Pons (tissue), 1 donor: Measurements from ENCODE around the gene EPB41L4B.

Experiments used
- DNase-seq: peaks from one replicate; pipeline ENCODE4 v3.0.0-alpha.2; 2016; ENCODE audit warnings: low spot score

The EPB41L4B gene

GRCh38 chr9:109198736-109199382, 122.0 kb downstream of the EPB41L4B start:
- no peak for DNase-seq

GRCh38 chr9:109193974-109194556, 126.8 kb downstream of the EPB41L4B start:
- DNase-seq = no peak

- DNase-seq = no peak
These were observed 128.0 kb downstream of the EPB41L4B start for GRCh38 chr9:109192732-109193361.

- no peak for DNase-seq
These were observed 129.1 kb downstream of the EPB41L4B start for GRCh38 chr9:109191746-109192145.

- no peak for DNase-seq
These were observed 130.7 kb downstream of the EPB41L4B start for GRCh38 chr9:109190151-109190550.

- DNase-seq = no peak
These were observed 133.9 kb downstream of the EPB41L4B start for GRCh38 chr9:109186857-109187520.

- DNase-seq = no peak
These were observed 137.7 kb downstream of the EPB41L4B start for GRCh38 chr9:109182940-109183798.

GRCh38 chr9:109182550-109182939, 138.3 kb downstream of the EPB41L4B start:
- DNase-seq = no peak

GRCh38 chr9:109181284-109181683, 139.6 kb downstream of the EPB41L4B start:
- DNase-seq = no peak

GRCh38 chr9:109179801-109180523, 140.9 kb downstream of the EPB41L4B start:
- peak; percentile 31 for DNase-seq

GRCh38 chr9:109176963-109177362, 143.9 kb downstream of the EPB41L4B start:
- no peak for DNase-seq

GRCh38 chr9:109176386-109176785, 144.5 kb downstream of the EPB41L4B start:
- no peak for DNase-seq

GRCh38 chr9:109172935-109173334, 147.9 kb downstream of the EPB41L4B start:
- no peak for DNase-seq

- DNase-seq = no peak
These were observed 148.9 kb downstream of the EPB41L4B start for GRCh38 chr9:109171926-109172325.

GRCh38 chr9:109168170-109168569, 152.7 kb downstream of the EPB41L4B start:
- no peak for DNase-seq

- DNase-seq = no peak
These were observed 153.1 kb downstream of the EPB41L4B start for GRCh38 chr9:109167716-109168115.

- peak; percentile 13 for DNase-seq
These were observed 153.9 kb downstream of the EPB41L4B start, which contains the start of gene FRRS1L for GRCh38 chr9:109166771-109167601. FRRS1L (minus strand) TSS chr9:109167249; CDS start chr9:109167138, 111 bp downstream.

- no peak for DNase-seq
These were observed 154.6 kb downstream of the EPB41L4B start for GRCh38 chr9:109166171-109166770.

GRCh38 chr9:109164042-109164441, 156.8 kb downstream of the EPB41L4B start:
- DNase-seq = no peak

GRCh38 chr9:109163194-109163593, 157.7 kb downstream of the EPB41L4B start:
- DNase-seq = no peak
